ENCODE results near the gene MAGEF1. TPM values are rescaled to one million over a fixed set of nuclear protein-coding genes. Genes with fewer than 3 reads are reported as not detected.

MAGEF1 gene
- total and polyA plus RNA-seq, 2 donors from 2014 or later = 37.9 to 50.0 TPM

GRCh38 chr3:184683900-184684560 lies 27.8 kb downstream of the MAGEF1 start:
- Histone ChIP-seq H3K27ac (ENCODE audit: low read depth in 2 of 2, low read length in 2 of 2) (no peak overlapping the region), H3K9me3 (ENCODE audit: control insufficient read depth in 2 of 3, insufficient read depth in 1 of 3, low read length in 3 of 3) (no peaks in the 10 kb centered on the region), H3K4me1 (ENCODE audit: control insufficient read depth in 2 of 3, insufficient read depth in 2 of 3, low read depth in 1 of 3, low read length in 3 of 3) (peaks cover 7 to 16% (median 9%) of the 10 kb centered on the region in 3 donors), H3K4me3 (ENCODE audit: low read length in 3 of 3) (no peak overlapping the region), H3K9ac (ENCODE audit: low read length in 3 of 3) (no peak overlapping the region), H3K36me3 (ENCODE audit: control insufficient read depth in 2 of 3, insufficient read depth in 3 of 3, low read length in 3 of 3) (no peaks in the 10 kb centered on the region), H3K27me3 (ENCODE audit: control insufficient read depth, insufficient read depth, low read length) (no peaks in the 10 kb centered on the region)
- DNase-seq = peak in 1 of 5 donors; percentile 34
- TF ChIP-seq CTCF (IDR thresholded peaks at IDR 0.05; ENCODE audit: borderline replicate concordance, extremely low read depth, insufficient read depth) = no peak
- no peak for FAIRE-seq
- intact Hi-C loops (cut with DNase I) = no loop called here

GRCh38 chr3:184683234-184683633 lies 28.6 kb downstream of the MAGEF1 start:
- H3K4me1 ChIP-seq (ENCODE audit: control insufficient read depth in 2 of 3, insufficient read depth in 2 of 3, low read depth in 1 of 3, low read length in 3 of 3) = peaks cover 0 to 16% (median 12%) of the 10 kb centered on the region in 3 donors
- no peaks in the 10 kb centered on the region for H3K9me3 ChIP-seq (ENCODE audit: control insufficient read depth in 2 of 3, insufficient read depth in 1 of 3, low read length in 3 of 3)
- no peak overlapping the region for H3K9ac ChIP-seq (ENCODE audit: low read length in 3 of 3)
- no peaks in the 10 kb centered on the region for H3K36me3 ChIP-seq (ENCODE audit: control insufficient read depth in 2 of 3, insufficient read depth in 3 of 3, low read length in 3 of 3)
- intact Hi-C loops (cut with DNase I) = no loop called here
- no peak overlapping the region for H3K27ac ChIP-seq (ENCODE audit: low read depth in 2 of 2, low read length in 2 of 2)
- no peak for TF ChIP-seq CTCF (IDR thresholded peaks at IDR 0.05; ENCODE audit: borderline replicate concordance, extremely low read depth, insufficient read depth)
- peak in 1 of 5 donors; percentile 9 for DNase-seq
- no peak for FAIRE-seq
- H3K27me3 ChIP-seq (ENCODE audit: control insufficient read depth, insufficient read depth, low read length) = no peaks in the 10 kb centered on the region
- no peak overlapping the region for H3K4me3 ChIP-seq (ENCODE audit: low read length in 3 of 3)

- FAIRE-seq (no peak), DNase-seq (peak in 2 of 5 donors; percentile 31 to 43)
- intact Hi-C loops (cut with DNase I) = no loop called here
- Histone ChIP-seq H3K27ac (ENCODE audit: low read depth in 2 of 2, low read length in 2 of 2) (no peak overlapping the region), H3K4me1 (ENCODE audit: control insufficient read depth in 2 of 3, insufficient read depth in 2 of 3, low read depth in 1 of 3, low read length in 3 of 3) (peaks cover 0 to 12% (median 12%) of the 10 kb centered on the region in 3 donors), H3K9me3 (ENCODE audit: control insufficient read depth in 2 of 3, insufficient read depth in 1 of 3, low read length in 3 of 3) (no peaks in the 10 kb centered on the region), H3K27me3 (ENCODE audit: control insufficient read depth, insufficient read depth, low read length) (no peaks in the 10 kb centered on the region), H3K9ac (ENCODE audit: low read length in 3 of 3) (no peak overlapping the region), H3K36me3 (ENCODE audit: control insufficient read depth in 2 of 3, insufficient read depth in 3 of 3, low read length in 3 of 3) (no peaks in the 10 kb centered on the region), H3K4me3 (ENCODE audit: low read length in 3 of 3) (no peak overlapping the region)
- TF ChIP-seq CTCF (IDR thresholded peaks at IDR 0.05; ENCODE audit: borderline replicate concordance, extremely low read depth, insufficient read depth) = no peak
Measured at GRCh38 chr3:184682671-184683070, 29.2 kb downstream of the MAGEF1 start.
